ENCODE measurements around the gene RNF25.

RNF25 gene

DNA sequence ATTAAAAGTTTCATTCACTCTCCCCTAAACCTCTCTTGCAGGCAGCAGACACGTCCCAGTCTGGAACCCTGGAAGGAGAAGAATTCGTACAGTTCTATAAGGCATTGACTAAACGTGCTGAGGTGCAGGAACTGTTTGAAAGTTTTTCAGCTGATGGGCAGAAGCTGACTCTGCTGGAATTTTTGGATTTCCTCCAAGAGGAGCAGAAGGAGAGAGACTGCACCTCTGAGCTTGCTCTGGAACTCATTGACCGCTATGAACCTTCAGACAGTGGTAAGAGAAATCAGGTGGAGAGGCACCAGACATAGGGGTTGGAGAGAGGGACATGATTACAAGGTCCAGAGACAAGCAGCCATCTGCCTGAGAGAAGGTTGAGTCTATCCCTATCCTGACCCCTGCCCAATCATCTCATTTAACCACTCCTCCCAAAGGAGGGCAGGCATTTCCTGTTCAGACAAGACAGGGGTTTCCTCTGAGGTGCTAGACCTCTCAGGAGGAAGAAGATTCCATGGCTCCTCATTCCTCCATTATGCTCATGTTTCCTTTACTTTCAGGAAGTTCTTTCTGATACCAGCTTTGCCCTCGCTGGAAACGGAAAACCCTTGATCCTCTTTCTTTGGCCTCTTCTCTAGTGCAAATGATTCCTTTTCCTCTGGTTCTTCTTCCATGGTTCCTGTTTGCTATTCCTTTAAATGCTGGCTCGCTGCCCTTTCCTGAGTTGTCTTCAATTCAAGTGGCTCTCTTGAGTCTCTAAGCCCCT, 49.0 kb downstream of the RNF25 start:
- no peak for DNase-seq

- DNase-seq = no peak
Measured at GRCh38 chr2:218621007-218621406, 50.8 kb downstream of the RNF25 start.

GRCh38 chr2:218618102-218618860, 53.5 kb downstream of the RNF25 start:
- no peak for DNase-seq

DNA sequence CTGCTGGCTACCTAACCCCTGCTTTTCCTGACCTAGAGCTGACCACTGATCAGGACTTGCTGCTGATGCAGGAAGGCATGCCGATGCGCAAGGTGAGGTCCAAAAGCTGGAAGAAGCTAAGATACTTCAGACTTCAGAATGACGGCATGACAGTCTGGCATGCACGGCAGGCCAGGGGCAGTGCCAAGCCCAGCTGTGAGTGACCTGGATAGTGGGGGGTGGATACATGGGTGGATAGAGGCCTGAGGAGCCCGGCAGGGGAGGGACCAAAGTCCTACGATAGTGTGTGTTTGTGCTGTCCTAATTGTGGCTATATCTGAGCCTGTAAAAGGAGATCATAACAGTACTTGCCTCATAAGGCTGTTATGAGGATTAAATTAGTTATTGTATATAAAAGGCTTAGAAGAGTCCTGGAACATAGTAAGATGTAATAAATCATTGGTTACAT, 55.9 kb downstream of the RNF25 start:
- no peak for DNase-seq
